Adrenal gland (tissue), 12 donors: ENCODE measurements around the gene CD151. TPM values are rescaled to one million over a fixed set of nuclear protein-coding genes. Genes with fewer than 3 reads are reported as not detected.

Experiments
- DNase-seq, 7 donors: peaks; one replicate each; pipeline ENCODE4 v3.0.0-alpha.2; 2019 to 2020
- H3K27ac ChIP-seq, 5 donors: fragments of 200-600 bp; sonication (generic) in 4 of 5; 1 replicate in 3 of 5; 2 replicates in 2 of 5; pipeline versions ENCODE4 v1.5.1 to v1.8.0; 2016 to 2020; ENCODE audit warnings: mild to moderate bottlenecking in 1 of 5
- H3K27me3 ChIP-seq: fragments of 200-600 bp; 2 replicates; pipeline ENCODE4 v1.8.0; 2021
- H3K36me3 ChIP-seq, 2 donors: fragments of 200-600 bp; replicated peaks in 1 of 2; 1 replicate in 1 of 2; 2 replicates in 1 of 2; pipeline versions ENCODE4 v1.5.1 to v1.8.0; 2018 to 2022
- H3K4me1 ChIP-seq, 2 donors: fragments of 200-600 bp; replicated peaks in 1 of 2; 1 replicate in 1 of 2; 2 replicates in 1 of 2; pipeline versions ENCODE4 v1.5.1 to v1.8.0; 2018 to 2021
- H3K4me3 ChIP-seq, 4 donors: fragments of 200-600 bp; sonication (generic) in 3 of 4; one replicate each; pipeline ENCODE4 v1.5.1; 2016 to 2018
- H3K9me3 ChIP-seq, 3 donors: fragments of 200-600 bp; sonication (generic) in 1 of 3; replicated peaks in 1 of 3; 1 replicate in 2 of 3; 2 replicates in 1 of 3; pipeline versions ENCODE4 v1.5.1 to v1.8.0; 2016 to 2021
- POLR2A ChIP-seq, 2 donors: fragments of 450-650 bp; IDR thresholded peaks; one replicate each; pipeline ENCODE4 v1.6.1; 2017; ENCODE audit warnings: antibody characterized with exemption in 2 of 2, mild to moderate bottlenecking in 2 of 2, moderate library complexity in 1 of 2
- WGBS, 4 donors: extraction: QIAGEN DNeasy Blood & Tissue Kit in 2 of 4; methylation state at CpG; one replicate each; pipeline versions ENCODE4 v1.1.5 to v1.1.7; 2013 to 2017; 5-methylcytosine and 5-hydroxymethylcytosine counted together
- intact Hi-C, 2 donors: fragments of 100-400 bp; cut with DNase I; formaldehyde crosslinking; loops; one replicate each; pipeline versions ENCODE4 v1.14.1 to v1.15.0; 2022 to 2023
- polyA plus RNA-seq, 3 donors: library from polyadenylated mRNA; stranded (reverse); fragments of 200-250 nt in 2 of 3; fragments of 350-450 nt in 1 of 3; fragmentation: Illumina TruSeq in 1 of 3; extraction: RNeasy Lipid Tissue Mini Kit (QIAGEN cat#74804) in 1 of 3; gene quantifications; one replicate each; pipeline ENCODE4 v1.2.3, GENCODE V29; 2013 to 2014
- total RNA-seq, 9 donors: library from RNA; depleted of rRNA in 4 of 9; stranded (reverse); fragments of >200 nt in 4 of 9; fragments of 120-200 nt in 1 of 9; fragmentation: NEBNext Ultra II Directional in 1 of 9; extraction: Animal tissue kit (Norgen Biotek cat#: 25700) in 1 of 9; gene quantifications; one replicate each; pipeline versions ENCODE4 v1.1.0 to v1.2.4, GENCODE V29; 2013 to 2023
- TF ChIP-seq, protein P1 (sequence below), 6 experiments: fragments of 450-650 bp in 4 of 6; fragments of 200-600 bp in 2 of 6; sonication (generic) in 1 of 6; IDR thresholded peaks; 1 replicate in 5 of 6; 2 replicates in 1 of 6; pipeline versions ENCODE4 v1.5.1 to v1.8.0; 2016 to 2021; ENCODE audit warnings: antibody characterized with exemption in 6 of 6, mild to moderate bottlenecking in 2 of 6, moderate library complexity in 1 of 6
- donor health status: healthy with polysubstance abuse.
- donor health status: Bipolar disorder and iron deficiency.
- donor health status: DM: yes; HTN: yes; CAD: no.
- donor health status: DM: no; HTN: no; CAD: no.
- donor health status: DM: no; HTN: no; CAD: no.
- donor health status: DM: yes; HTN: yes; CAD: no.

CD151 gene
- total and polyA plus RNA-seq, 12 donors: 111 to 387 (median 285) TPM

DNA sequence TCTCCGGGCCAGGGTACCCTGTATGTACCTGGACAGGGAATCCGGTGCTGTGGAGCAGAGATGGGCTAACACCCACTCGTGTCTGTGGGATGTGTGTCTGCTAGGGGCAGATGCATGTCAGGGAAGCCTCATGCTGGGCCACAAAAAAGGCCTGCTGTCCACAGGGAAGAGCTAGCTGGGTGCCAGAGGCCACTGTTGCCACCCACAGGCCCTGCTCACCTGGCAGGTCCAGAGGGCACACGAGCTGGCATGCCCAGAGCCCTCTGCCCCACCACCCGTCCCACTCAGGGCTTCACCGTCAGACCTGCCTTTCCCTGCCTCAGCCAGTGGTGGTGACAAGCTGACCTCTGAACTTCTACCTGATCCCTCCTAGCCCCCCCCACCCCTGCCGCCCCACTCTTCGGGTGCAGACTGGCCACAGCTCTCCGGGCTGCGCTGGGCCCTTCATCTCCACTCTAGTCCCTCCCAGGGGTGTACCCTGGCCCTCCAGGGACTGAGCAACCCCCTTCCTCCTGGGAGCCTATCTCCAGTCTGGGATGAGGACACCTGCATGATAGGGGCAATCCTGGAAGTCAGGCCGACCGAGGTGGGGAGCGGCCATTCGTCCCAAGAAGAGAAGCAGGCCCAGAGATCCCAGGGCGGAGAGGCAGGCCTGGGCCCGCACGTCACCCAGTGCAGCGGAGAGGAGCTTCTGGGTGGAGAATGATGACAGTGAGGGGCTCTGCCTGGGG is 36.0 kb upstream of the CD151 start:
- 19 to 40% (median 27%) methylated on average over 9 to 18 of the region's 18 CpGs for WGBS, 4 donors
- peaks cover 0 to 34% of the 10 kb centered on the region in 2 donors for H3K36me3 ChIP-seq

DNA sequence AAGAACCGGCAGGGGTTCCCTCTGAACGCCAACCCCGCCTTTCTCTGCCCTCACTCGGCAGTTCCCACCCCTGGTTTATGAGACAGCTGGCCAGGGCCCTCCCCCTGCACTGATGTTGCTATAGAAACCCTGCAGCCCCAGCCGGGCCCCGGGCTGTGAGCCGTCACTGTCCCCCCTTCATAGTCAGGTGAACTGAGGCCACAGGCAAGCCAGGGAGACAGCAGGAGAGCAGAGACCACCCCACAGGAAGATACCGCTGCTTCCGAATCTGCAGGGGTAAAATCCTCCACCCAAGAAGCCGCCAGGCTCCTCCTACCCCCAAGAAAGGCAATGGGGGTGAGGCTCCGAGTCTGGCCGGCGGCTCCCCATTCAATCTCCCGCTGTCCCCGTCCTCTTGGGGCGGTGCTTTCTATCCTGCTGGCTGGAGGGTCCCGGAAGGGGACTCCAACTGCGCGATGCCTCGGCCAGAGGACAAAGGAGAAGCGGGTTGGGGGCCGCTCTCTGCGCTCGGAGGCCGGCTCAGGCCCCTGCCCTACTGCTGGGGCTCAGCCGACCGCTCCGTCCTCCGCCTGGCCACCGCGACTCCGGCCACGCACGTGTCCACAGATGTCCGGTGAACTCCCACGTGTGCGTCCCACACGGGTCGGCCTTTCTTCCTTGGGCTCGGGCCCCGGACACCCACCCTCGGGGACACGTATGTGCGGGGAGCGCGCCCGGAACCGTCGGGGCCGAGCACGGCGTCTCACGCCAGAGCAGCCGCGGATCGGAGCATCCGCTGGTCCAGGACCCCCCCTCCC is 35.3 kb upstream of the CD151 start:
- WGBS, 4 donors: 0 to 5% (median 1%) methylated on average over 6 to 57 of the region's 57 CpGs; no CpG with 5 or more reads in 1 of the 4 donors
- H3K27ac ChIP-seq: peak overlapping the region in 4 of 5 donors; percentile 59 to 85 (median 78)
- DNase-seq: peak; percentile 65 to 88 (median 67)
- no peak for TF ChIP-seq POLR2A (IDR thresholded peaks at IDR 0.05)
- TF ChIP-seq, protein P1, sequence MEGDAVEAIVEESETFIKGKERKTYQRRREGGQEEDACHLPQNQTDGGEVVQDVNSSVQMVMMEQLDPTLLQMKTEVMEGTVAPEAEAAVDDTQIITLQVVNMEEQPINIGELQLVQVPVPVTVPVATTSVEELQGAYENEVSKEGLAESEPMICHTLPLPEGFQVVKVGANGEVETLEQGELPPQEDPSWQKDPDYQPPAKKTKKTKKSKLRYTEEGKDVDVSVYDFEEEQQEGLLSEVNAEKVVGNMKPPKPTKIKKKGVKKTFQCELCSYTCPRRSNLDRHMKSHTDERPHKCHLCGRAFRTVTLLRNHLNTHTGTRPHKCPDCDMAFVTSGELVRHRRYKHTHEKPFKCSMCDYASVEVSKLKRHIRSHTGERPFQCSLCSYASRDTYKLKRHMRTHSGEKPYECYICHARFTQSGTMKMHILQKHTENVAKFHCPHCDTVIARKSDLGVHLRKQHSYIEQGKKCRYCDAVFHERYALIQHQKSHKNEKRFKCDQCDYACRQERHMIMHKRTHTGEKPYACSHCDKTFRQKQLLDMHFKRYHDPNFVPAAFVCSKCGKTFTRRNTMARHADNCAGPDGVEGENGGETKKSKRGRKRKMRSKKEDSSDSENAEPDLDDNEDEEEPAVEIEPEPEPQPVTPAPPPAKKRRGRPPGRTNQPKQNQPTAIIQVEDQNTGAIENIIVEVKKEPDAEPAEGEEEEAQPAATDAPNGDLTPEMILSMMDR (IDR thresholded peaks at IDR 0.05): no peak
- peaks cover 20 to 27% of the 10 kb centered on the region in 2 donors for H3K4me1 ChIP-seq
- H3K9me3 ChIP-seq: no peaks in the 10 kb centered on the region
- H3K4me3 ChIP-seq: peak overlapping the region in 3 of 4 donors; percentile 11 to 88 (median 47)
- H3K36me3 ChIP-seq: peaks cover 0 to 41% of the 10 kb centered on the region in 2 donors
- no peaks in the 10 kb centered on the region for H3K27me3 ChIP-seq
- intact Hi-C loops: no loop called here

More for the DNA sequence above, 36.0 kb upstream of the CD151 start:
- Histone ChIP-seq H3K4me1 (peaks cover 20 to 27% of the 10 kb centered on the region in 2 donors), H3K9me3 (no peaks in the 10 kb centered on the region), H3K27ac (peak overlapping the region; percentile 2 to 85 (median 76)), H3K27me3 (no peaks in the 10 kb centered on the region), H3K4me3 (peak overlapping the region in 2 of 4 donors; percentile 65 to 88)
- intact Hi-C loops: no loop called here
- TF ChIP-seq, protein P1 (IDR thresholded peaks at IDR 0.05): no peak
- no peak for TF ChIP-seq POLR2A (IDR thresholded peaks at IDR 0.05)
- DNase-seq: no peak

DNA sequence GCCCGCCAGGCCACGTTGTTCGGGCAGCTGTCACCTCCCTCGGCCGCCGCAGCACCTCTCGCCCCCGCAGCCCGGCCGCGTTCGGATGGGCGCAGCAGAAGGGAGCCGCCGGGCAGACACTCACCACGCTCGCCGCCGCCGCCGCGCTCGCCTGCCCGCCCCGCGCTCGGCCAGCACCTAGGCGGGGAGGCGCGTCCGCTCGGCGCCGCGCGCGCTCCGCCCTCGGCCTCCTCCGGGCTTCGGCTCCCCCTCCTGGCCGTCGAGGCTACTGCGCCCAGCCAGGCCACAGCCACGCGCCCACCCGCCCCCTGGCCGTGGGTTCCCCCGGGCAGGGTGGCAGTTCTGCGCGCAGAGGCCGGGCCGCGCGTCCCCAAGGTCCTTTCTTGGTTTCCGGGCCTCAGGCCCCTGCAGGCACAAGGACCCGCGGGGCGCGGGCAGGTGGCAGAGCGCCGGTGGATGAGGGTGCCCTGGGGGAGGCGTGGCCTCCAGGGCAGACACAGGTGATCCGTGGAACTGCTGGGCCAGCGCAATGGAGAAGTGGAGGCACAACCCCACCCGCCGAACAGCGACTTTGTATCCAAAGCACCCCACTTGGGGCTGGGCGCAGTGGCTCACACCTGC is 34.5 kb upstream of the CD151 start, which contains the start of gene SLC25A22:
SLC25A22 (minus strand) TSS at position 189 of the 621 bp plus-strand sequence. CDS start 3,275 bp downstream, outside the sequence.
- peak within 1 kb of the TSS in 3 of 4 donors; percentile 11 to 88 (median 47) for H3K4me3 ChIP-seq
- peaks cover 20 to 27% of the 10 kb centered on the region in 2 donors for H3K4me1 ChIP-seq
- 0 to 3% (median 2%) methylated on average over 1 to 69 of the region's 69 CpGs; no CpG with 5 or more reads in 1 of the 4 donors for WGBS, 4 donors
- intact Hi-C loops: no loop called here
- TF ChIP-seq, protein P1 (IDR thresholded peaks at IDR 0.05): peak; percentile 47 to 94 (median 73)
- TF ChIP-seq POLR2A (IDR thresholded peaks at IDR 0.05): no peak
- no peaks in the 10 kb centered on the region for H3K27me3 ChIP-seq
- DNase-seq: peak; percentile 66 to 82 (median 77)
- peaks cover 0 to 48% of the 10 kb centered on the region in 2 donors for H3K36me3 ChIP-seq
- peak within 1 kb of the TSS in 4 of 5 donors; percentile 59 to 85 (median 78) for H3K27ac ChIP-seq
- H3K9me3 ChIP-seq: no peaks in the 10 kb centered on the region
